IPS-15b (cell line): ENCODE measurements around the gene TMCC2.

Experiments
- H3K27me3 ChIP-seq: one replicate; pipeline ENCODE4 v1.6.1; 2013; ENCODE audit warnings: low read length; ENCODE audit not compliant: control insufficient read depth, insufficient read depth
- H3K36me3 ChIP-seq: one replicate; pipeline ENCODE4 v1.6.1; 2013; ENCODE audit warnings: low read length; ENCODE audit not compliant: control insufficient read depth, insufficient read depth
- H3K4me1 ChIP-seq: one replicate; pipeline ENCODE4 v1.6.1; 2013; ENCODE audit warnings: mild to moderate bottlenecking, low read length; ENCODE audit not compliant: control insufficient read depth, insufficient read depth
- H3K4me3 ChIP-seq: one replicate; pipeline ENCODE4 v1.5.1; 2013; ENCODE audit warnings: low read depth, low read length
- H3K9ac ChIP-seq: one replicate; pipeline ENCODE4 v1.6.1; 2013; ENCODE audit warnings: low read depth, mild to moderate bottlenecking, low read length
- H3K9me3 ChIP-seq: one replicate; pipeline ENCODE4 v1.6.1; 2013; ENCODE audit warnings: mild to moderate bottlenecking, low read length; ENCODE audit not compliant: control insufficient read depth, insufficient read depth

TMCC2 gene

DNA sequence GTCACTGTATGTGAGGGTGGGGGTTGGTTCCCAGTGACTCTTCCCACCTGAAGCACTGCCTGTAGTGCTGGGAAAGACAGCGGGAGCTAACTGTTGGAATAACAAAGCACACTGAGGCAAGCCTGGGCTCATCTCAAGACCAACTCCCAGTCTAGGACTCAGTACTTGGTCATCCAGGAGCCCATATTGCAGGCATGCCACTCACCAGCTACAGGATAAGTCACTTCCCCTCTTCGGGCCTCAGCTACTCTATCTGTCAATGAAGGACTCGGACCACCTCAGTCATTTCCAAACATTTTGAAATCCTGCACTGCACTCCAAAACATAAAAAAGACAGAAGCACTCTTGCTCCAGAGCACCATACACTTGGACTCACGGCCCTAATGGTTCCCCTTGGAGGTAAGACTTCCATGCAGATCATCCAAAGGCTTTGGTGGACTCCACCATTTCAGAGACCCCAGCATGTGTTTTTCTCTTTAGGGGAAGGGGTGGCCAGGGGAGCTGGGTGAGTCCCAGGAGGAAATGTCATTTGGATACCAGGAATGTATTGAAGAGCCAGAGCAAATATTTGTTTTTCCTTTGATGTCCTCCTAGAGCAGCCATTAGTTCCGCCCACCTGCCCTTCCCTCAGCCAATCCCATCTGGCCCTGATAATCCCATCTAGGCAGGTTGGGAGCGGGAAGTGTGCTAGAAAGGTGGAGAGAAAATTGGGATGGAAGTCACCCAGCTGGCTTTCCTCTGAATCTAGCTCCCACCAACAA lies 90.7 kb downstream of the TMCC2 start:
- H3K27me3 ChIP-seq, result peaks cover 5% of the 10 kb centered on the region
- H3K36me3 ChIP-seq, result peaks cover 4% of the 10 kb centered on the region
- peak overlapping the region; percentile 49 for H3K4me3 ChIP-seq
- no peak overlapping the region for H3K9ac ChIP-seq
- peaks cover 47% of the 10 kb centered on the region for H3K4me1 ChIP-seq
- H3K9me3 ChIP-seq, result no peaks in the 10 kb centered on the region

DNA sequence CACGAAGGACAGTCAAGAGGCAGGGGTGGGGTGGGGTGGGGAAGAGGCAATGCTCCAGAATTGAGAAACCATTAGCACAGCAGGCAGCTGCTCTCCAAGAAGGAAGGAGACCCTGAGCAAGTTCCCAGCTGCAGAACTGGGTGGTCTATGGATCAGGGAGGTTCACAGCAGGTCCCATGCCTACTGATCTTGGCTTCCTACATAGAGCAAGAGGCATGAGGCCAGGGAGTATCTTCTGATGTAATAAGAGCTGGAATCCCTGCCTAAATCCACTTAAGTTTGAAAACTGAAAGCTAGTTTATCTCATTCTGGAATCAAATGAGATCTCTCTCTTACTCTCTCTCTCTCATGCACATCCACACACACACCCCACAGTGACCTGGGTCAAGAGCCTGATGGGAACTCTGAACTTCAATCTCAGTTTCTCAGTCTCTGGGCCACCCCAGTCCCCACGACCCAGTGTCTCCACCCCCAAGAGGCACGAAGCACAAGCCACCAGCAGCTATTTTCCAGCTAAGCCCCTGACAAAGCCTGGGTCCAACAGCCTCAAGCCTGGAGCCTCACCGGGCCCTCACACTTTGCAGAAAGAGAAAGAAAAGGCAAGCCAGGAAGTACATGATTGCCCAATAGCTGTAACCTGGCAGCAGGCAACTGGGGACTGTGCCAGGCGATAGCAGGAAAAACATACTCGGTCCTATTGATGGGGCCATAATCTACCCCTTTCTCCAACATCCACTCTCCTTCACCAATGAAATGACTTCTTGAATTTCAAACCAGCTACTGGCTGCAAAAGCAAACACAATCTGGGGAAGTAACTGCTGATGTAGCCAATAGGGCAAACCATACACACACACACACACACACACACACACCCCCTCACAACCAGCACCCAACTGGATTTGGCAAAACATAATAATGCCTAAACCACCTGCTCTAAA lies 91.6 kb downstream of the TMCC2 start:
- Histone ChIP-seq H3K36me3 (peaks cover 4% of the 10 kb centered on the region), H3K27me3 (peaks cover 5% of the 10 kb centered on the region), H3K4me1 (peaks cover 45% of the 10 kb centered on the region), H3K4me3 (peak overlapping the region; percentile 49), H3K9ac (peak overlapping the region; percentile 12), H3K9me3 (no peaks in the 10 kb centered on the region)

DNA sequence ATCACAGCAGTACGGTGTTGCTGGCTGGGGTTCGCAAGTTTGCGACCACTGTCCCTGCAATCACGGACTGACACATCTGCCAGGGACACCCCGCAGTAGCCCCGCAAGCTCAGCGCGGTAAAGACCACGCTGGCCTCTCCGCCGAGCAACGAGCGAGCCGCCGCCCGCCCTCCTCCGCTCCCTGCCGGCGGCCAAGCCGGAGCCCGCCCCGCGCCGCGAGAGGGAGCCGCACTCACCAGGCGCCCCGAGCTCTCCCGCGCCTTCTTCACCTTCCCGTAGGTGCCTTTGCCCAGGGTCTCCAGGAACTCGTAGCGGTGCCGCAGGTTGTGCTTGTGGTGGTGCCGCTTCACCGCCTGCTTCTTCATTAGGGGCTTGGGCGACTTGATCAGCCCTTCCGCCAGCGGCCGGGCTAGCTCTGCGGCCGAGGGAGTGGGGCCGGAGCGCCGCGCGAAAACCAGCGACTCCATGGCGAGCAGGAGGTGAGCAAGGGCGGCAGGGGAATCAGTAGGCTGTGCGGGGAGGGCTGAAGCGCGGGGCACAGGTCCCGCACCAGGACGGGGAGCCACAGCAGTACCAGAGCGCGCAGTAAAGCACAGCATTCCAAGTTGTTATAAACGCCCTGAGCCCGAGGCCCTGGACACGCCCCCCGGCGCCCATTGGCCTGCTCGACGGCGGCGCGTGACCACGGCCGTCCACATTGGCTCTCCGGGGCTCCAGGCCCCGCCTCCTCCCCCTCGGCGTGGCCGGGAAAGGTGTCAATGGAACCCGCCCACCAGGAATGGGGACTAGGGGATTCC lies 93.6 kb downstream of the TMCC2 start, which contains the start of gene NUAK2:
Gene NUAK2 (minus strand): TSS at position 584 of the 797 bp plus-strand sequence. CDS start 117 bp downstream, at position 467.
- H3K4me3 ChIP-seq, result peak within 1 kb of the TSS; percentile 83
- H3K36me3 ChIP-seq, result peaks cover 4% of the 10 kb centered on the region
- H3K4me1 ChIP-seq, result peaks cover 42% of the 10 kb centered on the region
- peaks cover 5% of the 10 kb centered on the region for H3K27me3 ChIP-seq
- peak within 1 kb of the TSS; percentile 82 for H3K9ac ChIP-seq
- H3K9me3 ChIP-seq, result no peaks in the 10 kb centered on the region

DNA sequence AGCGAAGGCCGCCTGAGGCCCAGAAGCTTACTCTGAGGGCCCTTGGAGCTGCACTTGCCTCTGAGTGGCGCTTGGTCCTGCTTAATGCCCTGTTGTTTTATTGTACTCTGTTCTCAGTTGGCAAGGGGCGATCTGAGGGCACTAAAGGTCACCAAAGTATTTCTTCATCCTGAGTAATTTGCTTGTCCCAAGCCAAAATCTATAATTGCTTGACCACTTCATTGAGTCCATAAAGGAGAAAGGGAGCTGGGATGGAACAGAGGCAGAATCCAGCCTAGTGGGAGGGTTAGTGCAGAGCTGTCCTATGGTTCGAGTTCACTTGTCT lies 94.2 kb downstream of the TMCC2 start:
- H3K27me3 ChIP-seq, result peaks cover 5% of the 10 kb centered on the region
- H3K9me3 ChIP-seq, result no peaks in the 10 kb centered on the region
- H3K4me3 ChIP-seq, result no peak overlapping the region
- H3K36me3 ChIP-seq, result peaks cover 4% of the 10 kb centered on the region
- no peak overlapping the region for H3K9ac ChIP-seq
- H3K4me1 ChIP-seq, result peaks cover 36% of the 10 kb centered on the region
